Lung (tissue), 12 donors: ENCODE measurements around the gene ALDOB. TPM values are rescaled to one million over a fixed set of nuclear protein-coding genes. Genes with fewer than 3 reads are reported as not detected.

Experiments used
- ATAC-seq: fragments of 200-7000 bp; cut with Tn5 transposase; one replicate; pipeline ENCODE4 v1.9.1; 2020; ENCODE audit warnings: moderate number of reproducible peaks; ENCODE audit not compliant: insufficient read depth, low FRiP score
- DNase-seq, 3 donors: peaks; one replicate each; pipeline ENCODE4 v3.0.0-alpha.2; 2013 to 2017
- H3K27ac ChIP-seq, 2 donors: one replicate each; pipeline ENCODE4 v1.5.1; 2013; ENCODE audit warnings: mild to moderate bottlenecking in 2 of 2, moderate library complexity in 2 of 2, control low read depth in 1 of 2, inconsistent platforms in 1 of 2, low read depth in 1 of 2, low read length in 1 of 2
- H3K27me3 ChIP-seq, 3 donors: one replicate each; pipeline ENCODE4 v1.5.1; 2013; ENCODE audit warnings: low read length in 2 of 3; ENCODE audit not compliant: control insufficient read depth in 3 of 3, insufficient read depth in 3 of 3
- H3K36me3 ChIP-seq, 4 donors: one replicate each; pipeline ENCODE4 v1.5.1; 2013; ENCODE audit warnings: low read length in 4 of 4, mild to moderate bottlenecking in 1 of 4, moderate library complexity in 1 of 4; ENCODE audit not compliant: control insufficient read depth in 4 of 4, insufficient read depth in 4 of 4
- H3K4me1 ChIP-seq, 5 donors: one replicate each; pipeline ENCODE4 v1.5.1; 2013; ENCODE audit warnings: low read length in 5 of 5, mild to moderate bottlenecking in 2 of 5, moderate library complexity in 1 of 5; ENCODE audit not compliant: control insufficient read depth in 5 of 5, insufficient read depth in 5 of 5
- H3K4me3 ChIP-seq: one replicate; pipeline ENCODE4 v1.5.1; 2013; ENCODE audit warnings: mild to moderate bottlenecking, control low read depth, moderate library complexity
- H3K9ac ChIP-seq, 2 donors: one replicate each; pipeline ENCODE4 v1.5.1; 2013; ENCODE audit warnings: low read length in 2 of 2, control low read depth in 1 of 2; ENCODE audit not compliant: insufficient read depth in 1 of 2
- H3K9me3 ChIP-seq, 4 donors: one replicate each; pipeline ENCODE4 v1.5.1; 2013; ENCODE audit warnings: low read length in 3 of 4, mild to moderate bottlenecking in 1 of 4, moderate library complexity in 1 of 4; ENCODE audit not compliant: control insufficient read depth in 4 of 4, insufficient read depth in 3 of 4
- WGBS, 2 donors: extraction: QIAGEN DNeasy Blood & Tissue Kit; methylation state at CpG; one replicate each; pipeline ENCODE4 v1.1.7; 2013; 5-methylcytosine and 5-hydroxymethylcytosine counted together
- polyA plus RNA-seq, 2 donors: library from polyadenylated mRNA; stranded (reverse); fragments of 200-250 nt; gene quantifications; one replicate each; pipeline ENCODE4 v1.2.1, GENCODE V29; 2013
- total RNA-seq, 2 donors: library from RNA; depleted of rRNA in 1 of 2; stranded (reverse); fragments of >200 nt in 1 of 2; gene quantifications; one replicate each; pipeline ENCODE4 v1.2.1, GENCODE V29; 2014 to 2021
- TF ChIP-seq, protein P1 (sequence below): IDR thresholded peaks from 2 replicates; pipeline ENCODE4 v1.5.1; 2012; ENCODE audit warnings: mild to moderate bottlenecking; ENCODE audit errors: control extremely low read depth, extremely low read depth
- donor health status: control.
- donor health status: control.
- donor health status: Bipolar disorder and iron deficiency.
- donor health status: healthy.
- donor health status: DM: yes; HTN: yes; CAD: no.

Gene ALDOB
- total and polyA plus RNA-seq, 4 donors: 0.06 to 1.1 (median 0.09) TPM; not detected in 1

DNA sequence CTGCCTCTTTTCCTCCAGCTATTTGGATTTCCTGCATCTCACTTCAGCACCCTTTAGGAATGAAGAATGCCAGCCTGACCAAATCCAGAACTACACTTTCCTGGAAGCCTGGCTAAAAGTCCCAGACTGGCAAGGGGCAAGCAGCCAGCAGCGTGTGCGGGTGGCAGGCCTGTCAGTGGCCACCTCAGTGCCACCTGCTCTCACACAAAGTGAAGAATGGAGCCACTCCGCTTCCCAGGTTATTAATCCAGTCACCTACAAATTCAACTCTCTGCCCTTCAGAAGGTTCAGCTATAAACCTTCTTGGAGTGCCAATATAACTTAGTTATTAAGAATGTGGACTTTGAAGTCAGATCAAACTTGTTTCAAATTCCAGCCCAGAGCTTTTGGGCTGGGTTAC is 6.7 kb upstream of the ALDOB start:
- ATAC-seq: no peak
- Histone ChIP-seq H3K4me3 (no peak overlapping the region), H3K27ac (no peak overlapping the region), H3K9ac (no peak overlapping the region), H3K4me1 (no peaks in the 10 kb centered on the region), H3K27me3 (no peaks in the 10 kb centered on the region), H3K36me3 (no peaks in the 10 kb centered on the region), H3K9me3 (no peaks in the 10 kb centered on the region)
- 95 to 99% methylated on average over 3 of the region's 3 CpGs for WGBS, 2 donors
- TF ChIP-seq, protein P1, sequence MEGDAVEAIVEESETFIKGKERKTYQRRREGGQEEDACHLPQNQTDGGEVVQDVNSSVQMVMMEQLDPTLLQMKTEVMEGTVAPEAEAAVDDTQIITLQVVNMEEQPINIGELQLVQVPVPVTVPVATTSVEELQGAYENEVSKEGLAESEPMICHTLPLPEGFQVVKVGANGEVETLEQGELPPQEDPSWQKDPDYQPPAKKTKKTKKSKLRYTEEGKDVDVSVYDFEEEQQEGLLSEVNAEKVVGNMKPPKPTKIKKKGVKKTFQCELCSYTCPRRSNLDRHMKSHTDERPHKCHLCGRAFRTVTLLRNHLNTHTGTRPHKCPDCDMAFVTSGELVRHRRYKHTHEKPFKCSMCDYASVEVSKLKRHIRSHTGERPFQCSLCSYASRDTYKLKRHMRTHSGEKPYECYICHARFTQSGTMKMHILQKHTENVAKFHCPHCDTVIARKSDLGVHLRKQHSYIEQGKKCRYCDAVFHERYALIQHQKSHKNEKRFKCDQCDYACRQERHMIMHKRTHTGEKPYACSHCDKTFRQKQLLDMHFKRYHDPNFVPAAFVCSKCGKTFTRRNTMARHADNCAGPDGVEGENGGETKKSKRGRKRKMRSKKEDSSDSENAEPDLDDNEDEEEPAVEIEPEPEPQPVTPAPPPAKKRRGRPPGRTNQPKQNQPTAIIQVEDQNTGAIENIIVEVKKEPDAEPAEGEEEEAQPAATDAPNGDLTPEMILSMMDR: no peak
- DNase-seq: no peak

DNA sequence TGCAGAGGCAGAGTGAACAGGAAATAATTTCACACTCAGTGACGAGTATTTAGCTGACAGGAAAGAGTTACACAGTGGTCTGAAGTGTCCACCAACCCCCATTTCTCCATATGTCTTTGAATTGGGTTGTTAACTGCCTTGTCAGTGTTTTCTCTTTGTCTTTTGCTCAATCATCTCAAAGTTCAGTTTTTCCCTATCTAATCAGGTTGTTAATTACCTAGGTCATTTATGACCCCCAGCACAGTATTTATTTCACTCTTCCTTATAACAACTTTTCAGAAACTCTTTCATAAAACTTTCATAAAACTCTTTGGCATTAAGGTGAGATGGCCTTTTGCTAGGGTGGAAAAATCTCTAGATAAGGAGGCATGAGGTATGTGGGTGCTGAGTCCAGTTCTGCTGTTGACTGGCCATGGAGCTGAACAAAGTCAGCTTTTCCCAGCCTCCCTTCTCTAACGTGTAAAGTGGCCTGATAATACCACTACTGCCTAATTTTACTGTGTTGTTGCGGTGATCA is 5.2 kb upstream of the ALDOB start:
- no peaks in the 10 kb centered on the region for H3K36me3 ChIP-seq

GRCh38 chr9:101438523-101438922 is 2.9 kb upstream of the ALDOB start:
- H3K9me3 ChIP-seq: no peaks in the 10 kb centered on the region
- no peaks in the 10 kb centered on the region for H3K4me1 ChIP-seq
- no peak overlapping the region for H3K4me3 ChIP-seq
- ATAC-seq: no peak
- WGBS, 2 donors: 81 to 85% methylated on average over 3 of the region's 3 CpGs
- H3K36me3 ChIP-seq: no peaks in the 10 kb centered on the region
- DNase-seq: no peak
- no peak overlapping the region for H3K9ac ChIP-seq
- no peak overlapping the region for H3K27ac ChIP-seq
- H3K27me3 ChIP-seq: no peaks in the 10 kb centered on the region
- TF ChIP-seq, protein P1: no peak

More for the DNA sequence above, 5.2 kb upstream of the ALDOB start:
- TF ChIP-seq, protein P1: no peak
- WGBS, 2 donors: 56 to 61% methylated on average over 3 of the region's 3 CpGs
- Histone ChIP-seq H3K27ac (no peak overlapping the region), H3K4me1 (no peaks in the 10 kb centered on the region), H3K9ac (no peak overlapping the region), H3K4me3 (no peak overlapping the region), H3K9me3 (no peaks in the 10 kb centered on the region), H3K27me3 (no peaks in the 10 kb centered on the region)
- DNase-seq: no peak
- ATAC-seq: no peak

- TF ChIP-seq, protein P1: no peak
- H3K27ac ChIP-seq: peak overlapping the region in 1 of 2 donors; percentile 59
- ATAC-seq: no peak
Measured at GRCh38 chr9:101437806-101438232, 2.2 kb upstream of the ALDOB start.

More at GRCh38 chr9:101437806-101438232, 2.2 kb upstream of the ALDOB start:
- H3K9me3 ChIP-seq: no peaks in the 10 kb centered on the region
- no peak for DNase-seq
- H3K9ac ChIP-seq: no peak overlapping the region
- H3K4me3 ChIP-seq: no peak overlapping the region
- no peaks in the 10 kb centered on the region for H3K36me3 ChIP-seq
- no peaks in the 10 kb centered on the region for H3K27me3 ChIP-seq
- 68 to 72% methylated on average over 2 of the region's 2 CpGs for WGBS, 2 donors
- H3K4me1 ChIP-seq: no peaks in the 10 kb centered on the region
